Astrocyte (in vitro differentiated cells and primary cell): ENCODE results near the gene HSPBAP1.

Source experiments
- CTCF ChIP-seq: IDR thresholded peaks from 2 replicates; pipeline ENCODE4 v1.5.1; 2011; ENCODE audit warnings: low read depth, mild to moderate bottlenecking, inconsistent platforms, low read length, moderate library complexity; ENCODE audit not compliant: insufficient read depth
- EZH2 ChIP-seq: IDR thresholded peaks from 2 replicates; pipeline ENCODE4 v1.6.1; 2012; ENCODE audit warnings: mild to moderate bottlenecking, low read length, inconsistent platforms; ENCODE audit not compliant: insufficient read depth

- no peak for TF ChIP-seq CTCF
- no peak for TF ChIP-seq EZH2
Measured at GRCh38 chr3:122825460-122825859, 31.8 kb upstream of the HSPBAP1 start.
